ENCODE data around the gene MLIP. TPM values are rescaled to one million over a fixed set of nuclear protein-coding genes. Genes with fewer than 3 reads are reported as not detected.

Gene MLIP
- total and polyA plus RNA-seq, 4 donors: 0.92 to 28.6 (median 7.5) TPM

- H3K36me3 ChIP-seq (ENCODE audit: control insufficient read depth, insufficient read depth, low read length): no peaks in the 10 kb centered on the region
- H3K27ac ChIP-seq (ENCODE audit: low read depth, low read length): no peak overlapping the region
- no peaks in the 10 kb centered on the region for H3K4me1 ChIP-seq (ENCODE audit: control insufficient read depth, insufficient read depth, low read length)
- no peak overlapping the region for H3K4me3 ChIP-seq (ENCODE audit: low read depth, low read length)
- H3K9me3 ChIP-seq (ENCODE audit: control insufficient read depth, insufficient read depth, low read length): no peaks in the 10 kb centered on the region
- peak in 1 of 6 donors; percentile 35 for DNase-seq (ENCODE audit: low read depth in 4 of 6, low spot score in 6 of 6)
- no peaks in the 10 kb centered on the region for H3K27me3 ChIP-seq (ENCODE audit: control insufficient read depth, insufficient read depth, low read length)
These were observed 16.9 kb upstream of the MLIP start for GRCh38 chr6:54094293-54094692.

- no peaks in the 10 kb centered on the region for H3K9me3 ChIP-seq (ENCODE audit: control insufficient read depth, insufficient read depth, low read length)
- no peaks in the 10 kb centered on the region for H3K4me1 ChIP-seq (ENCODE audit: control insufficient read depth, insufficient read depth, low read length)
- 88% methylated on average over 1 of the region's 4 CpGs for WGBS (ENCODE audit: insufficient coverage)
- no peaks in the 10 kb centered on the region for H3K36me3 ChIP-seq (ENCODE audit: control insufficient read depth, insufficient read depth, low read length)
- no peaks in the 10 kb centered on the region for H3K27me3 ChIP-seq (ENCODE audit: control insufficient read depth, insufficient read depth, low read length)
- peak in 1 of 6 donors; percentile 78 for DNase-seq (ENCODE audit: low read depth in 4 of 6, low spot score in 6 of 6)
- no peak overlapping the region for H3K27ac ChIP-seq (ENCODE audit: low read depth, low read length)
- no peak overlapping the region for H3K4me3 ChIP-seq (ENCODE audit: low read depth, low read length)
These were observed 16.5 kb upstream of the MLIP start for GRCh38 chr6:54094786-54095185.

- H3K36me3 ChIP-seq (ENCODE audit: control insufficient read depth, insufficient read depth, low read length): no peaks in the 10 kb centered on the region
- H3K9me3 ChIP-seq (ENCODE audit: control insufficient read depth, insufficient read depth, low read length): no peaks in the 10 kb centered on the region
- no peak overlapping the region for H3K27ac ChIP-seq (ENCODE audit: low read depth, low read length)
- no peak overlapping the region for H3K4me3 ChIP-seq (ENCODE audit: low read depth, low read length)
- DNase-seq (ENCODE audit: low read depth in 4 of 6, low spot score in 6 of 6): peak in 1 of 6 donors; percentile 25
- no peaks in the 10 kb centered on the region for H3K4me1 ChIP-seq (ENCODE audit: control insufficient read depth, insufficient read depth, low read length)
- WGBS (ENCODE audit: insufficient coverage): 85% methylated on average over 2 of the region's 4 CpGs
- H3K27me3 ChIP-seq (ENCODE audit: control insufficient read depth, insufficient read depth, low read length): no peaks in the 10 kb centered on the region
These were observed 15.5 kb upstream of the MLIP start for GRCh38 chr6:54095723-54096122.

GRCh38 chr6:54096811-54097210 lies 14.4 kb upstream of the MLIP start:
- Histone ChIP-seq H3K27ac (ENCODE audit: low read depth, low read length) (no peak overlapping the region), H3K4me3 (ENCODE audit: low read depth, low read length) (no peak overlapping the region), H3K36me3 (ENCODE audit: control insufficient read depth, insufficient read depth, low read length) (no peaks in the 10 kb centered on the region), H3K9me3 (ENCODE audit: control insufficient read depth, insufficient read depth, low read length) (no peaks in the 10 kb centered on the region), H3K4me1 (ENCODE audit: control insufficient read depth, insufficient read depth, low read length) (no peaks in the 10 kb centered on the region), H3K27me3 (ENCODE audit: control insufficient read depth, insufficient read depth, low read length) (no peaks in the 10 kb centered on the region)
- no peak for DNase-seq (ENCODE audit: low read depth in 4 of 6, low spot score in 6 of 6)
- WGBS (ENCODE audit: insufficient coverage): 100% methylated on average over 3 of the region's 3 CpGs

GRCh38 chr6:54097753-54098152 lies 13.5 kb upstream of the MLIP start:
- 95% methylated on average over 3 of the region's 4 CpGs for WGBS (ENCODE audit: insufficient coverage)
- Histone ChIP-seq H3K27me3 (ENCODE audit: control insufficient read depth, insufficient read depth, low read length) (no peaks in the 10 kb centered on the region), H3K27ac (ENCODE audit: low read depth, low read length) (no peak overlapping the region), H3K4me3 (ENCODE audit: low read depth, low read length) (no peak overlapping the region), H3K9me3 (ENCODE audit: control insufficient read depth, insufficient read depth, low read length) (no peaks in the 10 kb centered on the region), H3K4me1 (ENCODE audit: control insufficient read depth, insufficient read depth, low read length) (no peaks in the 10 kb centered on the region), H3K36me3 (ENCODE audit: control insufficient read depth, insufficient read depth, low read length) (no peaks in the 10 kb centered on the region)
- no peak for DNase-seq (ENCODE audit: low read depth in 4 of 6, low spot score in 6 of 6)

GRCh38 chr6:54098450-54099044 lies 12.7 kb upstream of the MLIP start:
- no CpG with 5 or more reads among the region's 6 CpGs for WGBS (ENCODE audit: insufficient coverage)

GRCh38 chr6:54099225-54099624 lies 12.0 kb upstream of the MLIP start:
- H3K4me3 ChIP-seq (ENCODE audit: low read depth, low read length): no peak overlapping the region
- H3K27ac ChIP-seq (ENCODE audit: low read depth, low read length): no peak overlapping the region
- no peaks in the 10 kb centered on the region for H3K36me3 ChIP-seq (ENCODE audit: control insufficient read depth, insufficient read depth, low read length)
- H3K27me3 ChIP-seq (ENCODE audit: control insufficient read depth, insufficient read depth, low read length): no peaks in the 10 kb centered on the region
- no CpG with 5 or more reads among the region's 3 CpGs for WGBS (ENCODE audit: insufficient coverage)
- no peak for DNase-seq (ENCODE audit: low read depth in 4 of 6, low spot score in 6 of 6)
- H3K4me1 ChIP-seq (ENCODE audit: control insufficient read depth, insufficient read depth, low read length): no peaks in the 10 kb centered on the region
- H3K9me3 ChIP-seq (ENCODE audit: control insufficient read depth, insufficient read depth, low read length): no peaks in the 10 kb centered on the region

More at GRCh38 chr6:54098450-54099044, 12.7 kb upstream of the MLIP start:
- no peaks in the 10 kb centered on the region for H3K9me3 ChIP-seq (ENCODE audit: control insufficient read depth, insufficient read depth, low read length)
- H3K27ac ChIP-seq (ENCODE audit: low read depth, low read length): no peak overlapping the region
- no peaks in the 10 kb centered on the region for H3K4me1 ChIP-seq (ENCODE audit: control insufficient read depth, insufficient read depth, low read length)
- H3K36me3 ChIP-seq (ENCODE audit: control insufficient read depth, insufficient read depth, low read length): no peaks in the 10 kb centered on the region
- no peaks in the 10 kb centered on the region for H3K27me3 ChIP-seq (ENCODE audit: control insufficient read depth, insufficient read depth, low read length)
- H3K4me3 ChIP-seq (ENCODE audit: low read depth, low read length): no peak overlapping the region
- no peak for DNase-seq (ENCODE audit: low read depth in 4 of 6, low spot score in 6 of 6)

- H3K4me1 ChIP-seq (ENCODE audit: control insufficient read depth, insufficient read depth, low read length): no peaks in the 10 kb centered on the region
- H3K4me3 ChIP-seq (ENCODE audit: low read depth, low read length): no peak overlapping the region
- H3K9me3 ChIP-seq (ENCODE audit: control insufficient read depth, insufficient read depth, low read length): no peaks in the 10 kb centered on the region
- no peaks in the 10 kb centered on the region for H3K27me3 ChIP-seq (ENCODE audit: control insufficient read depth, insufficient read depth, low read length)
- DNase-seq (ENCODE audit: low read depth in 4 of 6, low spot score in 6 of 6): no peak
- H3K27ac ChIP-seq (ENCODE audit: low read depth, low read length): no peak overlapping the region
- no CpG with 5 or more reads among the region's 1 CpG for WGBS (ENCODE audit: insufficient coverage)
- H3K36me3 ChIP-seq (ENCODE audit: control insufficient read depth, insufficient read depth, low read length): no peaks in the 10 kb centered on the region
These were observed 10.7 kb upstream of the MLIP start for GRCh38 chr6:54100411-54101006.

GRCh38 chr6:54102238-54102637 lies 9.0 kb upstream of the MLIP start:
- Histone ChIP-seq H3K4me1 (ENCODE audit: control insufficient read depth, insufficient read depth, low read length) (no peaks in the 10 kb centered on the region), H3K9me3 (ENCODE audit: control insufficient read depth, insufficient read depth, low read length) (no peaks in the 10 kb centered on the region), H3K27ac (ENCODE audit: low read depth, low read length) (no peak overlapping the region), H3K36me3 (ENCODE audit: control insufficient read depth, insufficient read depth, low read length) (no peaks in the 10 kb centered on the region), H3K4me3 (ENCODE audit: low read depth, low read length) (no peak overlapping the region), H3K27me3 (ENCODE audit: control insufficient read depth, insufficient read depth, low read length) (no peaks in the 10 kb centered on the region)
- WGBS (ENCODE audit: insufficient coverage): no CpG with 5 or more reads among the region's 1 CpG
- DNase-seq (ENCODE audit: low read depth in 4 of 6, low spot score in 6 of 6): peak in 1 of 6 donors; percentile 55

GRCh38 chr6:54103497-54103896 lies 7.7 kb upstream of the MLIP start:
- 83% methylated on average over 1 of the region's 3 CpGs for WGBS (ENCODE audit: insufficient coverage)
- Histone ChIP-seq H3K27me3 (ENCODE audit: control insufficient read depth, insufficient read depth, low read length) (no peaks in the 10 kb centered on the region), H3K4me3 (ENCODE audit: low read depth, low read length) (no peak overlapping the region), H3K27ac (ENCODE audit: low read depth, low read length) (no peak overlapping the region), H3K9me3 (ENCODE audit: control insufficient read depth, insufficient read depth, low read length) (no peaks in the 10 kb centered on the region), H3K4me1 (ENCODE audit: control insufficient read depth, insufficient read depth, low read length) (no peaks in the 10 kb centered on the region), H3K36me3 (ENCODE audit: control insufficient read depth, insufficient read depth, low read length) (no peaks in the 10 kb centered on the region)
- DNase-seq (ENCODE audit: low read depth in 4 of 6, low spot score in 6 of 6): no peak
